SK-N-MC (cell line): ENCODE data around the gene MRPL19.

Source experiments
- EZH2 ChIP-seq: fragments of 200-600 bp; sonication (generic); IDR thresholded peaks from one replicate; pipeline ENCODE4 v1.6.1; 2017; ENCODE audit warnings: antibody characterized with exemption
- FOXP2 ChIP-seq: optimal IDR thresholded peaks from 2 replicates; pipeline ENCODE3; 2011; ENCODE audit warnings: mild to moderate bottlenecking, moderate library complexity; ENCODE audit not compliant: insufficient read depth; ENCODE audit errors: extremely low read length, control extremely low read depth
- POLR2AphosphoS5 ChIP-seq: IDR thresholded peaks from 2 replicates; pipeline ENCODE4 v1.6.1; 2012; ENCODE audit warnings: mild to moderate bottlenecking, low read depth, low read length, borderline replicate concordance

DNA sequence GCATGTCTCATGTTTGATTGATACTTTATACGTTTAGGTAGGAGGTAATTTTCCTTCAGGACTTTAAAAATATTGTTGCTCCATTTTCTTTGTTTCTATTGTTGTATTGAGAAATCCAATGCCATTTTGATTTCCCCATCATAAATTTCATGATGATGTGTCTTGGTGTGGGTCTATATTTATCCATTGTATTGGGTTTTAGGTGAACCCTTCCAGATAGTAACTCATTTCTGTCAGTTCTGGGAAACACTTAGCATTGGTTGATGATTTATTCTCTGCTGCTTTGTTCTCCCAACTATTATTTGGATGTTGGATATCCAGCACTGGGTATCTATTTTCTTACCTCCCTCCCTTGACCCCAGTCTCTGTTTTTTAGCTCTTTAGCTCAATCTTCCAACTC, 10.0 kb downstream of the MRPL19 start:
- no peak for TF ChIP-seq POLR2AphosphoS5
- TF ChIP-seq FOXP2, result no peak
- TF ChIP-seq EZH2, result no peak
